SHP77 treated with DMSO at 0.1 percent for 48 hours (cell line): ENCODE data around the gene AFF4.
"Not testable (repeated sequence)": the region's sequence is repeated elsewhere in the genome, so short reads cannot be mapped to it uniquely, and the experiment has no call there.

Experiments
- DNase-seq: peaks from one replicate; lab custom pipeline; 2025; lab: John Stamatoyannopoulos, UW

Gene AFF4

DNA sequence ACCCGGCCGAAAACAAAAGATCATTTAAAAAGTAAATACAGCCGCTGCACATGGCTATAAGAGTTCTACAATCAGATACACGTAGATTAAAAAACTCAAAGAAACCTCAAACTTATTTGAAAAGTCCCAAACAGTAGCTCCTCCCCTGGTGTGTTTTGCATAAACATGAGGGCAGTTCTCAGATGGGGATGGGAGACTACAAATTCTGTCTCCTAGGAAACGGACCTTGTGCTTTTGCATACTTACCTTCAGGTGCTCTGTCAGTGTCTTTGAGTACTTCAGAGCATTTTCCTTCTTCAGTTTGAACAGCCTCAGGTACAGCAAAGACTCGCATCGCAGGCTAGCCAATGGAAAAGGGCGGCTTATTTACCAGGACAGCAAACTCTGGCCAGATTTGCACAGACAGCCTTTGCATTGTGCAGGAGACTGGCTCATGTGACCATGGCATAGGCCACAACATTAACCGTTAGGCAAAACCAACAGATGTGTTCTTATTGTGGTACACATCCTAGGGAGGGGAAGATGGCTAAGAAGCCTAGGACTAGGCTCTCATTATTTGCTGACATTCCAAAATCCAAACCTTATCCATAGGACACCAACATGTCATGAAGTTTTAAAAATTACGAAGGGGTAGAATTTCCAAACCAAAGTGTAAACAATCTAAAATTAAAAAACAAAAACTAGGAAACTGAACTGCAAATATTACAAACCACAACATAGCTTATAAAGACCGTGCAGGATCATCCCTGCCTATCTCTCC is 77.2 kb downstream of the AFF4 start:
- DNase-seq: no peak

DNA sequence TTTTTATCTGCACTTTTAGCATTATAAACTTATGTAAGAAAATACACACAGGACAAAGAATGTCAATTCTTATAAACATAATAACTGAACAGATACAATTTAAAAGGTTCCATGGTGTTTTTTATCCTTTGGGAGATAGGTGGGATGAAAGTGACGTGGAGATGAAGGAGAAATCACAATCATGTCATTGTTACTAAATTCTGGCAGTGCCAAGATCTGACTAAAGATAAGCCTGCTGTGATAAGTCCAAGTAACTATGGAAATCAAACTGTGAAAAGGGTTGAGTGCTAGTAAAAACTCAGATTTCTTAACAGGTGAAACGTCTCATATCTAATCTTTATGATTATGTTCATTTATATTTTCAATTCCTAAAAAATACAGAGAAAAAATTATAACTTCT is 78.9 kb downstream of the AFF4 start:
- DNase-seq: no peak

DNA sequence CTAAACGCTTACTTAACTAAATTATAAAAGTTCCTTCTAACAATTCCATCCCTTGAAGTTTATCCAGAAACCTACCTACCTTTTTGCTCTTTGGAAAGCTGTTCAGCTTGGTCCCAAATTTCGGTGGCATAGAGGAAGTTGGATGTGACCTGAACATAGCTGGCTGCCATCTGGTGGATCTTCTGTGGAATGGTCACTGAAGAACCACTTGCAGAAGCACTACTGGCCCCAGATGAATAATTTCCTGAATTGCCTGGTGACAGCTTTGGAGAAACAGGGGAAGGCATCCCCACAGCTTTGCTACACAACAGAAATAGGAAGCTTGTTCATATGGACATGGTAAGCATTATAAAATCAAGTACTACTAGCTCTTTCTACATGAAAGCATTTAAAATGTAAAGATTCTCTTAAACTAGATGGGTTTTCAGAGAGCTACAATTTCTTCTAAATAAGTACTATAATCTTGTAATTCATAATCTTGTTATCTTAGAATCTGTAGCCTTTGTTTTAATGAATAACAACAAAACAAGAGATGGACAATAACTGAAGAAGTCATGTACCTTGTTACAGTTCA is 80.1 kb downstream of the AFF4 start:
- DNase-seq: peak; percentile 2

DNA sequence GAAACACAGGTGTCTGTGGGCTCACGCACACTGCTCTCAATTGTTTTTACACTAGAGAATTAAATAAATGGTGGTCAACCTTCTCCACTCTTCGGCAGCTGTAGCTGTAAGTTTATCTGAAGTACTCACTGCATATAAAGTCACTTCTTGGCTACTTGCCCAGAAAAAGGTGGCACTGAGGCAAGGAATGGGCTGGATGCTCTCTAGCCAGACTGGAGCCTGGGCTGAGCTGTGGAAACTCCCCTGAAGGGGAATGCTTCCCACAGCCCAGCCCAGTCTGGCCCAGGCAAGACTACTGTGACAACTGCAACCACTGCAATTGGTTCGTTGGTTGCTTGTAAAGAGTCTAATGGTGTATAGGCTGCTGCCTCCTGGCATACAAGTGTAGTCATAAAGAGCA is 85.5 kb downstream of the AFF4 start:
- no peak for DNase-seq

DNA sequence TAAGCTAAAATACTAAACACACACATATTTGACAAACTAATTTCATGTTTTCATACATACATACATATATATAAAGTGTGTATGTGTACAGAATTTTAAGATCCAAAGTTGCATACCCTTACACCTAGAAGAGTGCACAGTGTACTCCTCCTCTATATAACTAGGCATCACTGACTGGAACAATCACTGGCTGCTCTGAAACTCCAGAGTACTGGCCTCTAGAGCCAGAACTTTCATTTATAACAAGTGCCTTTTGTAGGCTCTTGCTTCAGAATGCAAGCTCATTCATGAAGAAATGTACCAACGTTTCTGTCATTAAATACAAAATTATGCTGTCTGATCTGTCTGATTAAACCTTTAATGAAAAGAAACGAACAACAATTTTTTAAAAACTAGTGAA is 86.0 kb downstream of the AFF4 start:
- DNase-seq: no peak

DNA sequence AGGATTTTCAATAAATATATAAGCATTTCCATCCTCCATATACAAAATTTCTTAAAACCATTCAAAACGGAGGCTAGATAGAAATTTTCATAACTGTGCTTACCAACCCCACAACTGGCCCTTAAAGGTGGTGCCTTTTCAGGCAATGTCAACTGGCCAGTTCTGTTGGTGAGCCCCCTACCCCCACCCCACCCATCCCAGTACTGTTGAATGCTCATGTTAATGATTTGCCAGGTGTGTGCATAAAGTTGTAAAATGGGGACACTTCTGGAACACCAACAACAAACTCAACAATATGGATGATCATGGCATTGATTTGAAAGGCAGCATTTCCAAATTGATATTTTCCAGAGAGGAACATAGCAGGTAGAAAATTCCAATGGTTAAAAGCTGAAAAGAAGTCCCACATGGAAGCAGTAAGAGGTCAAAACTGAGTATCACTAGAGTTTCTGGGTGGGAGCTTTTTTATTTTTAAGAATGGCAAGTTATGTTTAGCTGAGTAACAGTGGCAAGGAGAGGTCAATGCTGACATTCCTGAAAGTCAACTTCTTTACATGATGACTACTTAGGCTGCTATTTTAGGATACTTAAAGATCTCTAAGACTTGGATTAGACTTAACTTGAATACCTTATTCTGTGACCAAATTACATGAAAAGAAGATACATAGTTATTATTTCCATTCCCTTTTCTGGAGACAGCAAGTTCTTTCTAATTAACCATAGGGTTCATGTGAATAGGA is 87.2 kb downstream of the AFF4 start:
- DNase-seq: no peak

DNA sequence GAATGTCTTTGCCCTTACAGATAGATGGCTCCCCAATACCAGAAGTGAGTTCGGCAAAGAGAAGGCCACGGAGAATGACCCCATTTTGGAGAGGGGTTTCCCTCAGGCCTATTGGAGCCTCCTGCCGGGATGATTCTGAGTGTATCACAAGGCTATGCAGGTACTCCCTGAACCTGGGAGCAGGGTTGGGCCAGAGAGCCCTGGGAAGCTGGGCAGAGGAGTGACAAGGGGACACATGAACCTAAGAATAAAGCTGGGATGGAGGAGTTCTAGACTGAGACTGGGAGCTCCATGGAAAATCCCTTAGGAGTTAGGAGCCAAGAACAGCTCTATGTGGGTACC is 89.5 kb downstream of the AFF4 start:
- no peak for DNase-seq

DNA sequence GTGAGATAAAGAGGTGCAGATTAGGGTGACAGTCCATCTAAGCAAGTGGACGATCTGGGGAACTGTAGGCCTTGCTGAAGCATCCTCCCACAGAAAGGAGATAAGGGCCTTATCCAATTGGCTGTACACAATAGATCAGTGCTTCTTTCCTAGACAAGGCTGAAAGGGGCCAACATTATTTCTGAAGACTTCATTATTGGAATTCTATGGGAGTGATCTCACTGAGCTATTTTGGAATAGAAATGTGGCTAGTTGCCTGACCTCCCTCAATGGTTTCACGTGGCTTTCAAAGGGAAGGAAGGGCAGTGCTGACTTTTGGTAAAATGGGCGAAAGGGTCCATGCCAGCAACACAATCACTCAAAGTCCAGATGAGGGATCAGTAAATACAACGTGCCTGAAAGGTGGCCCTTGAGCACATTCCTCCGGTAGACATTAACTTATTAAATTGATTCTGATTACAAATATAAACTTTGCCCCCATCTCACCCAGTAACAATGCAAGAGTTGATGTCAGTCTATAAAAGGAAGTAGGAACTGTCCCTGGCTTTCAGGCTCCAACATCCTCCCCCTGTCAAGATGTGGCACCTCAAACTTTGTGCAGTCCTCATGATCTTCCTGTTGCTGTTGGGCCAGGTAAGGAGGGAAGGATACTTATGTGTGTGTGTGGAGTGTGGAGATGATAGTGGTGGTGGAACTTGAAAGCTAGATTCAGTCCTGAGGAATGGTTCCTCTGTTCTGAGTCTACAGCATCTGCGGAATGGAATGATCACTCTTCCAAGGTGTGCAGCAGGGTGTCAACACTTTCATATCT is 90.1 kb downstream of the AFF4 start, which contains the start of gene LEAP2:
LEAP2 (plus strand) TSS at position 550 of the 811 bp plus-strand sequence; CDS start at position 577, 27 bp downstream.
- DNase-seq: no peak

DNA sequence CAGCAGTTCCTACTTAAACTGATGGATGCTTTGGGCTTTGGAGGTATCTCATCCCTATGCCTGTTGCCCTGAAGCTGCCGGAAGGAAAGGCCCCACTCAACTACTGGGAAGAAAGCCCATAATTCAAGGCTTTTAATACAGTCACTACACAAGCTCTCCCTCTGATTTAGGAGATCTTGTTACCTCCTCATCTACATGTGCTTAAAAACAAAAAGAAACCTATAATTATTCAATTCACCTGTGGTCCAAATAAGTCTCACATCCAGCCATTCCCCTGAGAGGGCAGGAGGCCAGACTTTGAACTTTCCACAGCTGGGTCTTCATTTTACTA is 90.7 kb downstream of the AFF4 start:
- no peak for DNase-seq

DNA sequence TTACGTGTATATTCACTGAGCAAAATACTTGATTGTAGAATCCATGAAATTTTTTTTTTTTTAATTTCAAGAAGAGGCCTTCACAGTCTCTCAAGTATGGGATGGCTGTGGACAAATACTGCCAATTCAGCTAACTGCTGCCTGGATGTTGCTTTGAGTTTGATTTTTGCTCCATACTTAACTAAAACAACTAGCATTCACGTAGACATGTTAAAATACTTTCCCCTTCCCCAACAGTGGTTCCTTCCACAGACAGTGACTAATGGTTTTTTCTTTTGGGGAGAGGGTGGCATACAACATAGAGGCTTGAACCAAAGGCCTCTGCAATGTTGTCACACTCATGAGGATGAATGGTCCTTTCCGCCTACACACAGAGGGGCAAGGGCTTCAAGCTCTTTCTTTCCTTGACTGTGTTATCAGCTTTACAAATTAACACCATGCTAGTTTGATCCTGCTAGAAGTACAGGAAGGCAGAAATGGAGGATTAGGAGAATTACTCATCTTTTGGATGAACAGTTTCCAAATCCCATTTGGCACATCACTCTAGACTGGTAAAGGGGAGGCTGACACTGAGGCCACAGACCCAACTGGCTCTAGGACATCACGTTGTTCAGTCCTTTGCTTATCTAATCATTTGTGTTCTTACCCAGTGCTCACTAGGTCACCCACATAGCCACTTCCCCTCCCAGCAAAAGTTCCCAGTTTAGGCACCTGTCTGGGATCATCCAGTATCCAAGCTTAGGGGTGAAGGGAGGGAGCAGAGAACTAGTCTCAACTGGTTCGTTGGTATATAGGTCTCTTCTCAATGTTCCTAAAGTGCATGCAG is 91.8 kb downstream of the AFF4 start:
- no peak for DNase-seq

DNA sequence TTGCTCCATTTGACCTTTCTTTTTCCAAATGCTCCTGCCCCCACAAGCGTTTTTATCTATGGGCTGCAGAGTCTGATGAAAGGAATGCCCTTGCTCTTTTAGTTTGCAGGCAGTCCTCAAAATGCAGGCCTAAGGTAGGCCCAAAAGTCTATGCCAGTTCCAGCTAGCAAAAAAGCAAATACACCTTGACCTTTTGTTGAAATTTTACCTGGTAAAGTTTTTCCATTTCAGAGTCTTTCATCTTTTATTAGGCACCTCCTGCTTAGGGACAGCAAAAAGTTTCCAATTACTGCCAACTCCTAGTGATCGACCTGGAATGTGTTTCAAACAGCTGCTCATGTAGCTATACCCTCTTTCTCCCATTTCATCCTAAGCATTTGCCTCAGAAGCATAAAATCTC is 92.6 kb downstream of the AFF4 start:
- no peak for DNase-seq

DNA sequence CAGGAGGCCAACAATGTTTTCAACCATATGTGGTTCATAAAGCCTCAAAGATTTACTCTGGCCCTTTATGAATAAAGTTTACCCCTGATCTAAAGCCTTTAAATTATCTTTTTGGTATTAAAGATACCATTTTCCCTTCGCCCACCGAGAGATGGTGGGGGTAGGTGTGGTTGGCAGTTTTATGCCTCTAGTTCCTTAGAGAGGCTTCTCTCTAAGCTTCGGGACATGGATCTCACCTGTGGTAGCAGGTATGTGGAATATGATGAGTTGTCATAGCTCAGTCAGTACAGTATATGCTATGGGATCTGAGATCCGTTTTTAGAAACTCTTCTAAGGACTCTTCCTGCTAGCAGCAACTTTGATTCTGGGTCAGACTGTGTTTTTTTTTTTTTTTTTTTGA is 94.7 kb downstream of the AFF4 start:
- no peak for DNase-seq

DNA sequence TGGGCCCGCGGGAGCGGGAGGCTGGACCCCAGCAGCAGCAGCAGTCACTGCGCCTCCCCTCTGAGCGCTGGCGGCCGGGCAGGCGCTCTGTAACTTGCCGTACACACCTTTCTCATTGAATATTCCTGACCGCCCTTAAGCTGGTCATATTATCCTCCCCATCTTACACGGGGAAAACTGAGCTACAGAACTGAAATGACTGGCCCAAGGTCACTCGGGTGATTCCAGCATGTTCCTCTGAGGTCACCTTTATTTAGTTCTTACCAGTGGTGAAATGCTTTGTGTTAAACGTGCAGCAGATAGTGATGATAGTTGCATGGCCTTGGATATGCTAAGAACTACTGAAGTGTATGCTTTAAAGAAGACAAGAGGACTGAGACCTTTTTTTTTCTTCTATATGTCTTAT is 96.4 kb downstream of the AFF4 start:
- no peak for DNase-seq

DNA sequence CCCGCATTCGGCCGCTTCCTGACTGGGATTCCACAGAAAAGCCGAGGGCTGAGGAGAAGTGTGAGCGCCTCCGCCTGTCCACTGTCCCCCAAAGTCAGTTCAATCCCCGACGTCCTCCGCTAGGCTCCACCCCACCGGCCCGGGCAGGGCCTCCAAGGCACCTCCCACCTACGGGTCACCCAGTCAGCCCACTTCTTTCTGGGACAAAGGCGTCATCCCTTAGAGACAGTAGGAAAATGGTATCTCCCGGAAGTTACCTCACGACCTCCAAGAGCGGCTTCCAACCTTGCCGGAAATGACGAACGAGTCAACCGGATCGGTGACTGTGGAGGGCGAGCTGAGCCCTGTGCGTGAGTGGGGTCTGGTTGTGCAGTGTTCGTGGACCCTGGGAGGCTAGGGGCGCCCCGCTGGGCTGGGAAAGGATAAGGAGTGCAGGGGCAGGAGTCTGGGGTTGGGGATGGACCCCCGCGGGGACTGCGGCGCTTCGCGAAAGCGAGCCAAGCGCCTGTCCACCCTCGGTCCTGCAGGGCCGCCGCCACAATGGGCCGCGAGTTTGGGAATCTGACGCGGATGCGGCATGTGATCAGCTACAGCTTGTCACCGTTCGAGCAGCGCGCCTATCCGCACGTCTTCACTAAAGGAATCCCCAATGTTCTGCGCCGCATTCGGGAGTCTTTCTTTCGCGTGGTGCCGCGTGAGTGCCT is 96.9 kb downstream of the AFF4 start, which contains the start of the genes GDF9 and UQCRQ:
GDF9 (minus strand) TSS at position 128 of the 704 bp plus-strand sequence. CDS start 1,936 bp downstream, outside the sequence.
UQCRQ (plus strand) TSS at position 301 of the 704 bp plus-strand sequence; CDS start at position 541, 240 bp downstream.
- DNase-seq: peak; percentile 96

DNA sequence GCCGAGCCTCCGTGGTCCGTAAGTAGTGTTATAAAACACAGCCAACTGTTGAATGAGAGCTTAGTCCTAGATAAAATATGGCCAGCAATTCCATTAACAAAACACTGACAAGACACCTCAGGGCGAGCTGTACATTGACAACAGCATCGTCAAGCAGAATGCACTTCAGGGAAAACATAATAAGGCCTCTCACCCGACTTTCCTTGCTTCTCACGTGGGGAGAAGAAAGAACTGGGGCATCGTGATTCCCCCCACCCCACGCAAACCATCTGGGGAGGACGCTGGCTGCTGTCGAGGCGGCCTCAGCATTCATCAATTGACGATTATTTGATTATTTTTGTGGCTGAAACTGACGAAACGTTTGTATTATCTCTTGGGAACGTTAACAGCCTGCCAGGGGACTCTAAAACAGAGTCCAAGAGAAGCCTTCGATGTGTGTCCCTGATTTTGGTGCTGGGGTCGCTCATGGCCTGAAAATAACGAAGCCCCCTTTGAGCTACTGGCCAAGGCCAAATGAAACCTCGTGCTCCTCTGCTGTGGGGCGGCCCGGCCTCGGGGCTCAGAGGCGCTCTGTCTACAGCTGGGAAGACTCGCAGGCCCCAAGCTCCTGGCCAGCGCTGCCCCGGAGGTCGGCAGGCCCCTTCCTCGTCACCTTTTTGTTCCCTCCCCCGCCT is 97.6 kb downstream of the AFF4 start:
- no peak for DNase-seq

DNA sequence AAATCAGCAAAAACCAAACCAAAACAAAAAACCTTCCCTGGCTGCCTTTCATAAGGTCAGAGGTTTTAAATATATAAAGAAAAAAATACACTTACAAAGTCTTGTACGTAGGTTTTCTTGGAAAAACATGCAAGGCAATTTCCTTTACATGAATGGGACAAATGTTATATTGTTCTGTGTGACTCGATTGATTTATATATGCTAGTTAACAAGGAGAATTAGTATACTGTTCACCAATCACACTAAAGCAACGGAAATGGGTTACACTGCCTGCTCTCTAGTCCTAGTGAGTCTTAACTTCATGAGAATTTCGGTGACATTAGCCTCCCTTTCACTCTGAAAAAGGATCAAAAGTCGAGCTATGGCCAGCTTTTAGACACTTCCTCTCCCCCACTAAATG is 102.7 kb downstream of the AFF4 start:
- no peak for DNase-seq

DNA sequence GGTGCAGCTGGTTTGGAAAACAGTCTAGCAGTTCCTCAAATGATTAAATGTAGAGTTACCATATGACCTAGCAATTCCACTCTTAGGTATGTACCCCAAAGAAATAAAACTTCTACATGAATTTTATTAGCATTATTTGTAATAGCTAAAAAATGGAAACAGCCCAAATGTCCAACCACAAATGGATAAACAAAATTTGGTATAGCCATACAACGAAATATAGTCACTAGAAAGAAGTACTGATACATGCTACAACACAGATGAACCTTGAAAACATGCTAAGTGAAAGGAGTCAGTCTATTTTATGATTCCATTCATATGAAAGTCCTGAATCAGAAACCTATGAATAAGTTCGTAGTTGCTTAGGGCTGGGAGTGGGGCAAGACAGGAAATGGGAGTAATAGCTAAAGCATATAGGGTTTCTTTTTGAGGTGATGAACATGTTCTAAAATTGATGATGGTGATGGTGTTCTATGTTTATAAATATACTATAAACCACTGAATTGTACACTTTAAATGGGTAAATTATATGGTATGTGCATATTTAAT is 103.5 kb downstream of the AFF4 start:
- DNase-seq: no peak

DNA sequence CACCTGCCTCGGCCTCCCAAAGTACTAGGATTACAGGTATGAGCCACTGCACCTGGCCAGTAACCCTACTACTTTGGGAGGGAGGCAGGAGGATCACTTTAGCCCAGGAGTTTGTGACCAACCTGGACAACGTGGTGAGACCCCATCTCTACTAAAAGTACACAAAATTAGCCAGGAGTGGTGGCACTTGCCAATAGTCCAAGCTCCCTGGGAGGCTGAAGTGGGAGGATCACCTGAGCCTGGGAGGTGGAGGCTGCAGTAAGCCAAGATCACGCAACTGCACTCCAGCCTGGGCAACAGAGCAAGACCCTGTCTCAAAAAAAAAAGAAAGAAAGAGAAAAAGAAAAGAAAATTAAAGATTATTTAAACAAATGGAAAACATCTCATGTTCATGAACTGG is 107.4 kb downstream of the AFF4 start:
- DNase-seq: no peak

DNA sequence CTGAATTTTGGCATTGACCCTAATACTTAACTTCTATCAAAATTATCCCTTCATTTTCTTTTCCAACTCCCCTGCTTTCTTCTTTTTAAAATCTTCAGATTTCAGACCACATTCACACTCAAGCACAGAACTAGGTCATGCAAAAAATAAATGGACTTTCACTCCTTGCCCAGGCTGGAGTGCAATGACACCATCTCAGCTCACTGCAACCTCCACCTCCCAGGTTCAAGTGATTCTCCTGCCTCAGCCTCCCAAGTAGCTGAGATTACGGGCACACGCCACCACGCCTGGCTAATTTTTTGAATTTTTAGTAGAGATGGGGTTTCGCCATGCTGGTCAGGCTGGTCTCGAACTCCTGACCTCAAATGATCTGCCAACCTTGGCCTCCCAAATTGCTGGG is 108.4 kb downstream of the AFF4 start:
- not testable (repeated sequence) for DNase-seq

DNA sequence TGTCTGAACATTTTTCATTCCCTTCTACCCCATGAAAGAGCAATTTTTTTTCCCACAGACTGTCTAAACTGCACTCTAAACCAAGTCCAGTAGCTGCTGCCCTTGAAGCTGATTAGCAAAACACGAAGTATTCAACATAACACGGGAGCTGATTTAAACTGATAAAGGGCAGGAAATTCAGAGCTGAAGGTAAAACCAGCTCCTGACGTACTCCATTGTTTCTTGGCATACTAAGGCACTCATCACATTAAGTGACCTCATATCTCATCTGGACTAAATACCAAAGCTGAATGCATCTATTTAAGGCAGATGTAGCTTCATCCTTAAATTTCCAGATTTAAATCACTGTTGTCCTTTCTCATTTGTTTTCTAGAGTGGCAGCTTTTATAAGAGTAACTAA is 109.1 kb downstream of the AFF4 start:
- DNase-seq: no peak
